HUES6 (cell line): ENCODE measurements around the gene SKIC8.

ENCODE experiments used
- H3K27ac ChIP-seq: 2 replicates; pipeline ENCODE4 v1.7.0; 2013; ENCODE audit warnings: low read depth, mild to moderate bottlenecking, low read length, inconsistent platforms
- H3K27me3 ChIP-seq: 2 replicates; pipeline ENCODE4 v1.6.1; 2013; ENCODE audit warnings: low read length; ENCODE audit not compliant: control insufficient read depth, insufficient read depth
- H3K36me3 ChIP-seq: 2 replicates; pipeline ENCODE4 v1.6.1; 2013; ENCODE audit warnings: low read length; ENCODE audit not compliant: control insufficient read depth, insufficient read depth
- H3K4me1 ChIP-seq: 2 replicates; pipeline ENCODE4 v1.6.1; 2013; ENCODE audit warnings: low read length; ENCODE audit not compliant: control insufficient read depth, insufficient read depth
- H3K4me3 ChIP-seq: 2 replicates; pipeline ENCODE4 v1.5.1; 2013; ENCODE audit warnings: low read depth, low read length
- H3K9ac ChIP-seq: one replicate; pipeline ENCODE4 v1.6.1; 2013; ENCODE audit warnings: mild to moderate bottlenecking, low read length
- H3K9me3 ChIP-seq: 2 replicates; pipeline ENCODE4 v1.6.1; 2013; ENCODE audit warnings: low read depth, low read length; ENCODE audit not compliant: control insufficient read depth, insufficient read depth

The SKIC8 gene

DNA sequence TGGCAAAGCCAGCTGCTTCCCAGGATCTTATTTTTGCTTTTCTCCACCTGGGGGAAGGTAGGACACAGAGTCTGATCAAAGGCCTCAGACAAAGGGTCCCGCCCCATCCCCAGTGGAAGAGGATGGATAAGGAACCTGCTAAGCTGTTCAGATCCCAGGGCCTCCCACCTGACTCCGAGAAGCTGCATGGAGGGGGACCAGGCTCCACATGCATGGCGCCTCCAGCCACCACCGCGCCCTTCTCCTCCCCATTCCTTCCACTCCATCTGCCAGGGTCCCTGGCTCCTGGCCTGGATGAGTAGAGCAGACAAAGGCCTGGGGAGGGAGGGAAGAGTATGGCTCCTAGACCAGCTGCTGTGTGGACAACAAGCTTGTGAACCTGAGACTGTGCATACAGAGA is 20.8 kb upstream of the SKIC8 start:
- Histone ChIP-seq H3K4me1 (peaks cover 33% of the 10 kb centered on the region), H3K4me3 (no peak overlapping the region)

DNA sequence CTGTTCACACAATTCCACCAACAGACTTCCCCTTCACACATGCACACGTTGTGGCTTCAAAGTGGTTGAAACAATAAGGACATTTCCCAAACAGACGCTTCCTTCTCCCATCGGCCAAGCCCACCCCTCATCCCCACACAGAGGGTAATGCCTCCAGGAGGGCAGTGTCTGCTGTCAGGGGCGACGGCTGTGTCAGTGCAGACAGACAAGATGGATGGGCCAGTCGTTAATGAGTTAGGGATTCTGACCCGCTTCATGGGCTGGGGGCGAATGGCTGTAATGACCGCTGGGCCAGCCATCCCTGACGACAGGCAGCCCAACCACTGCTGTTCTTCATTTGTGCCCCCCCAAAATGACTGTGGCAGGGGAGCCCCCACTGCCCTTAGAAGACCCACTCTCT is 20.2 kb upstream of the SKIC8 start:
- Histone ChIP-seq H3K9ac (no peak overlapping the region), H3K4me1 (peaks cover 29% of the 10 kb centered on the region), H3K27me3 (no peaks in the 10 kb centered on the region), H3K9me3 (no peaks in the 10 kb centered on the region), H3K36me3 (no peaks in the 10 kb centered on the region), H3K27ac (no peak overlapping the region), H3K4me3 (no peak overlapping the region)

More for the DNA sequence above, 20.8 kb upstream of the SKIC8 start:
- no peak overlapping the region for H3K9ac ChIP-seq
- no peaks in the 10 kb centered on the region for H3K27me3 ChIP-seq
- H3K27ac ChIP-seq = no peak overlapping the region
- H3K9me3 ChIP-seq = no peaks in the 10 kb centered on the region
- no peaks in the 10 kb centered on the region for H3K36me3 ChIP-seq

DNA sequence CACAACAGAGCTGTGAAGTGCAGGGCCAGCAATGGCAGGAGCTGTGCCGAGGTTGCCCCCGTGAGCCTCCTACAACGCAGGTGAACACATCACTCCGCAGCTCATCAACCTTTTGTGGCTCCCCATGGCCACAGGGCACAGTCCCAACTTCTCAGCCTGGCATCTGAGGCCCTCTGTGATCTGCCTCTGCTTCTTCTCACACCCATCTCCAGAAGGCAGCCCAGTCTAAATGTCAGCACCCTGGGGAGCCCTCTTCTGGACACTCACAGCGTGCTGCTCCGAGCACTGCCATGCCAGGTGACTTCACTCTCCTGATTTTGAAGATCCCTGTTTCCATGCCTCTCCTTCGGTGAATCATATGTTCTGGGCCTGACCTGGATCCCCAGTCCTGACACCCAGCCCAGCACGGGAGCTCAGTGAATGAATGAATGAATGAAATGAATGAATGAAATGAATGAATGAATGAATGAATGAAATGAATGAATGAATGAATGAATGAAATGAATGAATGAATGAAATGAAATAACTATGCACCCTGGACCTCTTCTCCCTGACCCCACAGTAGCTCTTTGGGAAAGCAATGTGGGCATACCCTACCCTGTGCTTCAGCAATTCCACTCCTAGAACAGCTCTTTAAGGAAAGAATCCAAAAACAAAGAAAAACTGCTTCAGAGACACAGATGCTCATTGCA is 17.9 kb upstream of the SKIC8 start:
- Histone ChIP-seq H3K27ac (no peak overlapping the region), H3K9me3 (no peaks in the 10 kb centered on the region), H3K36me3 (no peaks in the 10 kb centered on the region), H3K4me3 (no peak overlapping the region), H3K9ac (no peak overlapping the region), H3K27me3 (no peaks in the 10 kb centered on the region), H3K4me1 (peaks cover 28% of the 10 kb centered on the region)

DNA sequence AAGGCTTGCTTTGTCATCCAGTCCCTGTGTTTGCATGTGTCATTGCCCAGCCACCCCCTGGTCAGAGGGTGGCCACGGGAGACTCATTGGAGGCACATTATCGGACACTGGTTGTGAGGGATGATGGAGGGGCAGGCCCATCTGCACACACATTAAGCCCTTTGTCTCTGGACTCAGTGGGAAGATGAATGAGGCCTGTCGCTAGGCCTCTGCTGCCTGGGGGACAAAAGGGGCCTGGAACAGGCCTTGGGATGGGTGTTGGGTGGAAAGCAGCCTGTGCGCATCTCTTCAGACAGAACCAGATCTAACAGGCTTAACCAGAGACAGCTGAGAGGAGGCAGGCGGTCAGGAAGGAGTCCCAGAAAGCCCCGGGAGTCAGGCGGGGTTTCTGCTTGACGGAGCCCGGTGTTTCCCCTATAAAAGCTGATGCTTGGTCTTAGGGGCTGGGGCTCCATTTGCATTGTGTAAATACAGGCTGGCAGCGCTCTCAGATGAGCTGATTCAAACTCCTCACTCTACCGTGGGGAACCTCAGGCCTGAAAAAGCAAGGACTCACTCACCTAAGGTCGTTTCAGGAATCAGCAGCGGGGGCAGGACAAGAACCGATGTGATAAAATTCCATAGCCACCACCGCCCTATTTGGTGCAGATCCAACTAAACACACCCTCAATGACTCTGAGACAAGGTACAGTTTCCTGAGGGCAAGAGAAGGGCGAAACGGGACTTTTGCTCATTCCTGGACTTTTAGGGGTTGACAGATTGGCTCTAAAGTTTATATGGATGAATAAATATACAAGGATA is 17.1 kb upstream of the SKIC8 start:
- peaks cover 23% of the 10 kb centered on the region for H3K4me1 ChIP-seq
- no peak overlapping the region for H3K27ac ChIP-seq
- no peaks in the 10 kb centered on the region for H3K27me3 ChIP-seq
- no peaks in the 10 kb centered on the region for H3K9me3 ChIP-seq
- no peaks in the 10 kb centered on the region for H3K36me3 ChIP-seq
- peak overlapping the region; percentile 35 for H3K9ac ChIP-seq
- H3K4me3 ChIP-seq = no peak overlapping the region

- Histone ChIP-seq H3K4me1 (peaks cover 23% of the 10 kb centered on the region), H3K9ac (peak overlapping the region; percentile 35), H3K9me3 (no peaks in the 10 kb centered on the region), H3K4me3 (no peak overlapping the region), H3K27ac (no peak overlapping the region), H3K27me3 (no peaks in the 10 kb centered on the region), H3K36me3 (no peaks in the 10 kb centered on the region)
Observed at GRCh38 chr15:78315686-78316282, 16.4 kb upstream of the SKIC8 start.

GRCh38 chr15:78314181-78314581 is 14.8 kb upstream of the SKIC8 start:
- Histone ChIP-seq H3K9me3 (no peaks in the 10 kb centered on the region), H3K27me3 (no peaks in the 10 kb centered on the region), H3K9ac (no peak overlapping the region), H3K36me3 (no peaks in the 10 kb centered on the region), H3K27ac (no peak overlapping the region), H3K4me3 (no peak overlapping the region), H3K4me1 (peaks cover 23% of the 10 kb centered on the region)

DNA sequence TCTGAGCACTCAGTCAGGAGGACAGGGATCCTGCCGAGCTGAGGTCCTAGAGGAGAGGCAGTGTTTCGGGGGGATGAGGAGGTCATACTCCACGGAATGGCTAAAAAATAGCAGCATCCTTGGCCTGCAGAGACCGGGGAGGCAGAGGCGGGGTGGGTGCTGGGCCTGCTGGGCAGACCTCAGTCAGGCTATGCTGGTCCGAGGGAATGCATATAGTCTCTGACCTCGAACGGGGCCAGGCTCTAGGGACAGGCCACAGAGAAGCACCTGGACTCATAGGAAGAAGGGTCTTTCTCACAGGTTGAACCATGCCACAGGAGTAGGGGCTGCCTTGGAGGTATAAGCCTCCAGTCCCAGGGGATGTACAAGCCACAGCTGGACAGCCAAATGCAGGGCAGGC is 14.0 kb upstream of the SKIC8 start:
- Histone ChIP-seq H3K36me3 (no peaks in the 10 kb centered on the region), H3K4me3 (no peak overlapping the region)

DNA sequence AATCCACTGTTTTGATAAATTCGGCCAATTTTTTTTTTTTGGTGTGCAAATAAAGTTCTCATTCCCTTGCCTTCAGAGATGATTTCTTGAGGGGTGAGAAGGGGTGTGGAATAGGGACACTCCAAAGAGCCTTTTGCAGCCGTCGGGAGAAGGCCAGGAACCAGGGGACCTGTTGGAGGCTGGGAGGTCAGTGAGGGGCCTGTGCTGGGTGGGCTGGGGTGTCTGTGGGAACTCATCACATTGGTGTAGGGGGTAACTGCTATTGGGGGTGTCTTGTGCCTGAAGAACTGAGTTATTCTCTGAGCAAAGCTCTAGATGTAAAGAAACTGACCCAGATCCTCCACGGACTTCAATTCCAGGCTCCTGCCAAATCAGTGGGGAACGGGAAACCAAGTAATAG is 13.5 kb upstream of the SKIC8 start:
- no peaks in the 10 kb centered on the region for H3K27me3 ChIP-seq
- H3K9me3 ChIP-seq = no peaks in the 10 kb centered on the region
- no peak overlapping the region for H3K27ac ChIP-seq
- H3K4me1 ChIP-seq = peaks cover 27% of the 10 kb centered on the region
- H3K36me3 ChIP-seq = no peaks in the 10 kb centered on the region
- H3K4me3 ChIP-seq = no peak overlapping the region
- H3K9ac ChIP-seq = no peak overlapping the region

More for the DNA sequence above, 14.0 kb upstream of the SKIC8 start:
- no peaks in the 10 kb centered on the region for H3K9me3 ChIP-seq
- no peak overlapping the region for H3K27ac ChIP-seq
- no peak overlapping the region for H3K9ac ChIP-seq
- H3K27me3 ChIP-seq = no peaks in the 10 kb centered on the region
- peaks cover 27% of the 10 kb centered on the region for H3K4me1 ChIP-seq

- Histone ChIP-seq H3K4me1 (peaks cover 27% of the 10 kb centered on the region), H3K9me3 (no peaks in the 10 kb centered on the region), H3K9ac (no peak overlapping the region), H3K27ac (no peak overlapping the region), H3K36me3 (no peaks in the 10 kb centered on the region), H3K27me3 (no peaks in the 10 kb centered on the region), H3K4me3 (no peak overlapping the region)
Observed at GRCh38 chr15:78312536-78312935, 13.1 kb upstream of the SKIC8 start.

DNA sequence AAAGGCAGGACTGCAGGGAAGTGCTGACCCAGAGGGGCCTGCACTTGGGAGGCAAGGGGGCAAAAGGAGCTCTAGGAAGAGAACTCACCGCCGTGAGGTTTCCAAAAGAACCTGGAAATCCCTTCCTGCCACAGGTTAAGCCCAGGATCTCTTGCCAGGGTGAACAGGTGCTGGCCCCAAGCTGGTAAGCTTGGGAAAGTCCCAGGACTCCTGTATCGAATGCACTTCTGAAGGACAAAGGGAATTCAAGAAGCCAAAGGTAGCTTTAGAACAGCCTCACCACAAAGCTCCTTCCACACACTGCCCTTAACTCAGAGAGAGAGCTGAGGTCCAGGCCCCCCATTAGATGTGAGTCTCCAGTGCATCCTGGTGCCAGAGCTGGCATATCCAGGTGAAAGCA is 11.9 kb upstream of the SKIC8 start:
- no peaks in the 10 kb centered on the region for H3K36me3 ChIP-seq
- no peaks in the 10 kb centered on the region for H3K27me3 ChIP-seq
- H3K4me1 ChIP-seq = peaks cover 18% of the 10 kb centered on the region
- H3K27ac ChIP-seq = no peak overlapping the region
- no peak overlapping the region for H3K4me3 ChIP-seq
- no peak overlapping the region for H3K9ac ChIP-seq
- no peaks in the 10 kb centered on the region for H3K9me3 ChIP-seq

GRCh38 chr15:78308422-78309032 is 9.1 kb upstream of the SKIC8 start:
- Histone ChIP-seq H3K9ac (peak overlapping the region; percentile 41), H3K4me1 (peaks cover 23% of the 10 kb centered on the region), H3K36me3 (no peaks in the 10 kb centered on the region), H3K4me3 (no peak overlapping the region), H3K27ac (no peak overlapping the region), H3K27me3 (no peaks in the 10 kb centered on the region), H3K9me3 (no peaks in the 10 kb centered on the region)
